Measurements from ENCODE around the gene CLEC16A. TPM values are rescaled to one million over a fixed set of nuclear protein-coding genes. Genes with fewer than 3 reads are reported as not detected.

CLEC16A gene
- total and polyA plus RNA-seq, 2 donors (not counting 1 experiment from before 2014, with no cell fraction given), result 21.9 to 79.5 TPM

- H3K4me3 Mint-ChIP-seq, result no peak overlapping the region
- no peak overlapping the region for H3K27ac Mint-ChIP-seq
- peaks cover 11% of the 10 kb centered on the region for H3K9me3 Mint-ChIP-seq (ENCODE audit: insufficient read depth)
- H2AFZ ChIP-seq (ENCODE audit: insufficient read depth, low read depth, low read length, poor library complexity, severe bottlenecking), result no peak overlapping the region
- intact Hi-C loops (cut with micrococcal nuclease), result no loop called here
- no peak overlapping the region for H3K9ac ChIP-seq (ENCODE audit: low read length)
- H3K4me2 ChIP-seq (replicated peaks; ENCODE audit: low read depth, low read length, poor library complexity, severe bottlenecking), result no peak overlapping the region
- DNase-seq (no peak), ATAC-seq (ENCODE audit: low read depth) (no peak)
- H3K27me3 Mint-ChIP-seq, result peaks cover 9% of the 10 kb centered on the region
- H3K4me1 ChIP-seq (ENCODE audit: control insufficient read depth in 2 of 2, insufficient read depth in 2 of 2, low read length in 2 of 2), result peaks cover 0 to 13% of the 10 kb centered on the region in 2 donors
- peaks cover 9% of the 10 kb centered on the region for H3K4me1 Mint-ChIP-seq
- H3K36me3 ChIP-seq (replicated peaks in 1 of 2; ENCODE audit: control extremely low read depth in 1 of 2, control insufficient read depth in 1 of 2, extremely low read depth in 1 of 2, insufficient read depth in 2 of 2, low read length in 1 of 2), result no peaks in the 10 kb centered on the region
- ChIA-PET POLR2A (no interaction called here), CTCF (interaction anchor here (0.8 kb wide), 1 partner anchor 12 kb away, joined by 3 read pairs; no protein-coding TSS in a partner anchor)
- H3K27me3 ChIP-seq (replicated peaks in 1 of 4; ENCODE audit: control extremely low read depth in 1 of 4, control insufficient read depth in 3 of 4, insufficient read depth in 4 of 4, low read length in 3 of 4), result peaks cover 0 to 4% (median 2%) of the 10 kb centered on the region in 4 experiments
- no peak overlapping the region for H3K27ac ChIP-seq (ENCODE audit: low read length in 2 of 2)
- no peaks in the 10 kb centered on the region for H3K79me2 ChIP-seq (ENCODE audit: control insufficient read depth, insufficient read depth, low read length)
- H3K4me3 ChIP-seq (ENCODE audit: control extremely low read depth in 1 of 5, extremely low read depth in 1 of 5, insufficient read depth in 1 of 5, low read depth in 2 of 5, low read length in 4 of 5), result no peak overlapping the region
- WGBS (ENCODE audit: insufficient coverage), result 100% methylated on average over 2 of the region's 3 CpGs
- TF ChIP-seq CTCF (IDR thresholded peaks at IDR 0.05) (no peak), EZH2 (IDR thresholded peaks at IDR 0.05; ENCODE audit: borderline replicate concordance, insufficient read depth, low read depth, low read length, poor library complexity, severe bottlenecking) (no peak)
- no peaks in the 10 kb centered on the region for H4K20me1 ChIP-seq (ENCODE audit: control insufficient read depth, insufficient read depth, low read length, poor library complexity, severe bottlenecking)
- H3K9me3 ChIP-seq (ENCODE audit: control extremely low read depth in 1 of 3, control insufficient read depth in 2 of 3, insufficient read depth in 1 of 3, low read length in 2 of 3), result peaks cover 0 to 35% (median 13%) of the 10 kb centered on the region in 3 donors
These were observed 271.7 kb downstream of the CLEC16A start for GRCh38 chr16:11215935-11216556.
